ENCODE measurements around the gene EIF5. TPM values are rescaled to one million over a fixed set of nuclear protein-coding genes. Genes with fewer than 3 reads are reported as not detected.

EIF5 gene
- total RNA-seq, 4 donors from 2014 or later: 118 to 237 (median 159) TPM

GRCh38 chr14:103378038-103378854 is 44.2 kb downstream of the EIF5 start:
- TF ChIP-seq POLR2AphosphoS5 (IDR thresholded peaks at IDR 0.05) (no peak), CTCF (IDR thresholded peaks at IDR 0.05) (no peak), POLR2A (IDR thresholded peaks at IDR 0.05; ENCODE audit: low read depth) (no peak), EP300 (IDR thresholded peaks at IDR 0.05) (no peak)
- Histone ChIP-seq H3K4me3 (no peak overlapping the region), H3K27ac (replicated peaks in 1 of 4) (no peak overlapping the region), H3K9me3 (no peaks in the 10 kb centered on the region), H3K36me3 (no peaks in the 10 kb centered on the region), H3K4me1 (no peaks in the 10 kb centered on the region), H3K27me3 (peaks cover 0 to 9% (median 0%) of the 10 kb centered on the region in 4 donors)
- WGBS: 84% methylated on average over 13 of the region's 14 CpGs
- intact Hi-C loops (cut with DNase I): no loop called here
- DNase-seq (ENCODE audit: extremely low spot score): no peak

GRCh38 chr14:103380719-103381377 is 46.8 kb downstream of the EIF5 start:
- peaks cover 0 to 9% (median 0%) of the 10 kb centered on the region in 4 donors for H3K27me3 ChIP-seq
- H3K4me3 ChIP-seq: no peak overlapping the region
- peaks cover 7 to 10% (median 8%) of the 10 kb centered on the region in 4 donors for H3K4me1 ChIP-seq
- TF ChIP-seq POLR2A (IDR thresholded peaks at IDR 0.05; ENCODE audit: low read depth) (no peak), CTCF (IDR thresholded peaks at IDR 0.05) (no peak), POLR2AphosphoS5 (IDR thresholded peaks at IDR 0.05) (no peak), EP300 (IDR thresholded peaks at IDR 0.05) (no peak)
- H3K9me3 ChIP-seq: no peaks in the 10 kb centered on the region
- no peak for DNase-seq (ENCODE audit: extremely low spot score)
- no peak overlapping the region for H3K27ac ChIP-seq (replicated peaks in 1 of 4)
- intact Hi-C loops (cut with DNase I): no loop called here
- 19% methylated on average over 2 of the region's 2 CpGs for WGBS
- H3K36me3 ChIP-seq: no peaks in the 10 kb centered on the region

- TF ChIP-seq EP300 (IDR thresholded peaks at IDR 0.05) (no peak), POLR2AphosphoS5 (IDR thresholded peaks at IDR 0.05) (no peak), POLR2A (IDR thresholded peaks at IDR 0.05; ENCODE audit: low read depth) (no peak), CTCF (IDR thresholded peaks at IDR 0.05) (no peak)
- intact Hi-C loops (cut with DNase I): no loop called here
- peaks cover 8 to 20% (median 15%) of the 10 kb centered on the region in 4 donors for H3K4me1 ChIP-seq
- no peaks in the 10 kb centered on the region for H3K9me3 ChIP-seq
- no peak for DNase-seq (ENCODE audit: extremely low spot score)
- 70% methylated on average over 4 of the region's 4 CpGs for WGBS
- no peak overlapping the region for H3K4me3 ChIP-seq
- no peak overlapping the region for H3K27ac ChIP-seq (replicated peaks in 1 of 4)
- peaks cover 0 to 5% (median 0%) of the 10 kb centered on the region in 4 donors for H3K27me3 ChIP-seq
- H3K36me3 ChIP-seq: no peaks in the 10 kb centered on the region
These were observed 48.3 kb downstream of the EIF5 start for GRCh38 chr14:103382376-103382775.

- Histone ChIP-seq H3K27me3 (peaks cover 0 to 5% (median 0%) of the 10 kb centered on the region in 4 donors), H3K4me3 (peak overlapping the region; percentile 90 to 99 (median 94)), H3K9me3 (no peaks in the 10 kb centered on the region), H3K4me1 (peaks cover 23 to 39% (median 36%) of the 10 kb centered on the region in 4 donors), H3K36me3 (no peaks in the 10 kb centered on the region), H3K27ac (replicated peaks in 1 of 4) (peak overlapping the region; percentile 98 to 100 (median 100))
- TF ChIP-seq EP300 (IDR thresholded peaks at IDR 0.05) (no peak), POLR2AphosphoS5 (IDR thresholded peaks at IDR 0.05) (no peak), CTCF (IDR thresholded peaks at IDR 0.05) (no peak), POLR2A (IDR thresholded peaks at IDR 0.05; ENCODE audit: low read depth) (no peak)
- WGBS: 4% methylated on average over 6 of the region's 31 CpGs
- DNase-seq (ENCODE audit: extremely low spot score): no peak
- intact Hi-C loops (cut with DNase I): loop anchor here (5.0 kb wide), 2 partner anchors 47 to 327 kb away; partner anchors contain the start of gene CDC42BPB
These were observed 50.6 kb downstream of the EIF5 start for GRCh38 chr14:103384450-103385151.
